GM12878 (cell line): ENCODE data around the gene SIGLEC10.
"Not testable (repeated sequence)": the region's sequence is repeated elsewhere in the genome, so short reads cannot be mapped to it uniquely, and the experiment has no call there.

Experiments
- BACH1 ChIP-seq: fragments of 450-650 bp; IDR thresholded peaks from 2 replicates; pipeline ENCODE4 v1.6.1; 2017; ENCODE audit warnings: mild to moderate bottlenecking, borderline replicate concordance
- CHD2 ChIP-seq: IDR thresholded peaks from 2 replicates; pipeline ENCODE4 v1.6.1; 2011; ENCODE audit warnings: low read depth, low read length, improper control_type of control experiment, borderline replicate concordance
- CTCF ChIP-seq, 3 experiments: IDR thresholded peaks in 2 of 3; conservative IDR thresholded peaks in 1 of 3; 2 replicates each; pipeline ENCODE4 v1.5.1; 2011; ENCODE audit warnings: low read depth in 3 of 3, low read length in 3 of 3, mild to moderate bottlenecking in 3 of 3, control low read depth in 2 of 3, moderate library complexity in 2 of 3, inconsistent platforms in 1 of 3, mixed read lengths in 1 of 3; ENCODE audit not compliant: control insufficient read depth in 2 of 3, insufficient read depth in 1 of 3; ENCODE audit errors: extremely low read depth in 1 of 3
- JUNB ChIP-seq: IDR thresholded peaks from 2 replicates; pipeline ENCODE4 v1.6.1; 2016; ENCODE audit warnings: antibody characterized with exemption, mild to moderate bottlenecking
- JUND ChIP-seq: IDR thresholded peaks from 2 replicates; pipeline ENCODE4 v1.6.1; 2012; ENCODE audit warnings: low read depth, mild to moderate bottlenecking, low read length, improper control_type of control experiment, moderate library complexity
- NR2C2 ChIP-seq: IDR thresholded peaks from 2 replicates; pipeline ENCODE4 v1.6.1; 2011; ENCODE audit warnings: borderline replicate concordance, low read depth; ENCODE audit not compliant: control insufficient read depth, insufficient read length
- POLR2AphosphoS5 ChIP-seq: IDR thresholded peaks from 2 replicates; pipeline ENCODE4 v1.6.1; 2011; ENCODE audit warnings: mild to moderate bottlenecking, low read length, inconsistent platforms
- REST ChIP-seq: IDR thresholded peaks from 2 replicates; pipeline ENCODE4 v1.6.1; 2012; ENCODE audit warnings: mild to moderate bottlenecking, low read depth, low read length
- TARDBP ChIP-seq: IDR thresholded peaks from 2 replicates; pipeline ENCODE4 v1.6.1; 2016; ENCODE audit warnings: borderline replicate concordance

- not testable (repeated sequence) for TF ChIP-seq JUND; CTCF (IDR thresholded peaks at IDR 0.05 in 2 of 3, conservative IDR thresholded peaks at IDR 0.05 in 1 of 3; ENCODE audit: control insufficient read depth in 2 of 3, extremely low read depth in 1 of 3, insufficient read depth in 1 of 3, low read depth in 3 of 3, low read length in 3 of 3); REST; BACH1; CHD2; JUNB; NR2C2; TARDBP; POLR2AphosphoS5
Measured at GRCh38 chr19:51463976-51464581, 46.6 kb upstream of the SIGLEC10 start.
